HFF-Myc (cell line): ENCODE data around the gene RBP5.

Experiments
- DNase-seq: peaks from one replicate; pipeline ENCODE4 v3.0.0-alpha.2; 2011; ENCODE audit warnings: low read depth; ENCODE audit errors: extremely low read depth
- H3K4me3 ChIP-seq: replicated peaks from 2 replicates; pipeline ENCODE4 v1.5.1; 2011; ENCODE audit warnings: low read depth, mild to moderate bottlenecking, control low read depth, low read length
- TF ChIP-seq, protein P1 (sequence below): IDR thresholded peaks from 2 replicates; pipeline ENCODE4 v1.5.1; 2012; ENCODE audit warnings: mild to moderate bottlenecking, low read depth, low read length, control low read depth; ENCODE audit errors: missing control alignments

Gene RBP5

GRCh38 chr12:7142809-7143465 lies 14.2 kb upstream of the RBP5 start:
- no peak for DNase-seq
- TF ChIP-seq, protein P1, sequence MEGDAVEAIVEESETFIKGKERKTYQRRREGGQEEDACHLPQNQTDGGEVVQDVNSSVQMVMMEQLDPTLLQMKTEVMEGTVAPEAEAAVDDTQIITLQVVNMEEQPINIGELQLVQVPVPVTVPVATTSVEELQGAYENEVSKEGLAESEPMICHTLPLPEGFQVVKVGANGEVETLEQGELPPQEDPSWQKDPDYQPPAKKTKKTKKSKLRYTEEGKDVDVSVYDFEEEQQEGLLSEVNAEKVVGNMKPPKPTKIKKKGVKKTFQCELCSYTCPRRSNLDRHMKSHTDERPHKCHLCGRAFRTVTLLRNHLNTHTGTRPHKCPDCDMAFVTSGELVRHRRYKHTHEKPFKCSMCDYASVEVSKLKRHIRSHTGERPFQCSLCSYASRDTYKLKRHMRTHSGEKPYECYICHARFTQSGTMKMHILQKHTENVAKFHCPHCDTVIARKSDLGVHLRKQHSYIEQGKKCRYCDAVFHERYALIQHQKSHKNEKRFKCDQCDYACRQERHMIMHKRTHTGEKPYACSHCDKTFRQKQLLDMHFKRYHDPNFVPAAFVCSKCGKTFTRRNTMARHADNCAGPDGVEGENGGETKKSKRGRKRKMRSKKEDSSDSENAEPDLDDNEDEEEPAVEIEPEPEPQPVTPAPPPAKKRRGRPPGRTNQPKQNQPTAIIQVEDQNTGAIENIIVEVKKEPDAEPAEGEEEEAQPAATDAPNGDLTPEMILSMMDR = no peak
- no peak overlapping the region for H3K4me3 ChIP-seq

- no peak overlapping the region for H3K4me3 ChIP-seq
- DNase-seq = no peak
- TF ChIP-seq, protein P1 = peak; percentile 89
Observed at GRCh38 chr12:7142056-7142644, 13.5 kb upstream of the RBP5 start.

- H3K4me3 ChIP-seq = no peak overlapping the region
- TF ChIP-seq, protein P1 = no peak
- no peak for DNase-seq
Observed at GRCh38 chr12:7141351-7142005, 12.8 kb upstream of the RBP5 start.

- no peak for DNase-seq
- H3K4me3 ChIP-seq = no peak overlapping the region
- TF ChIP-seq, protein P1 = no peak
Observed at GRCh38 chr12:7139200-7139599, 10.5 kb upstream of the RBP5 start.

GRCh38 chr12:7137908-7138307 lies 9.2 kb upstream of the RBP5 start:
- DNase-seq = no peak
- TF ChIP-seq, protein P1 = no peak
- H3K4me3 ChIP-seq = no peak overlapping the region

DNA sequence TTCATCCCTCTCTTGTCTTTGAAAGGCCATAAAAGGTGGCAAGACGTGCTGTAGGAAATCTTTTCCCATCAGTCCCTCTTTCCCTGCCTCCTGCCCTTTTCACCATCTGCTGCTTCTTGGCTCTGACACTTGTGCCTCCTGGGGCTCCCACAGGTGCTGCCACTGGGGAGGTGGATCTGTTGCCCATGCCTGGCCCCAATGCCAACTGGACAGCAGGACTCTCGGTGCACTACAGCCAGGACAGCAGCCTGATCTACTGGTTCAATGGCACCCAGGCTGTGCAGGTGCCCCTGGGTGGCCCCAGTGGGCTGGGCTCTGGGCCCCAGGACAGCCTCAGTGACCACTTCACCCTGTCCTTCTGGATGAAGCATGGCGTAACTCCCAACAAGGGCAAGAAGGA lies 8.0 kb upstream of the RBP5 start:
- TF ChIP-seq, protein P1 = no peak
- no peak for DNase-seq
- no peak overlapping the region for H3K4me3 ChIP-seq
